ENCODE measurements around the gene MRPS27. TPM values are rescaled to one million over a fixed set of nuclear protein-coding genes. Genes with fewer than 3 reads are reported as not detected.
A peak's percentile ranks its signal among the peaks of the same experiment; 100 is the strongest.

Gene MRPS27
- total and polyA plus RNA-seq, 2 of the 4 experiments (the other 2 are of a cell fraction) = 46.9 to 90.5 TPM

GRCh38 chr5:72352616-72353015 lies 32.6 kb upstream of the MRPS27 start:
- no peak overlapping the region for H2AK9ac ChIP-seq (replicated peaks; ENCODE audit: low read depth, low read length, poor library complexity)
- H3K4me2 ChIP-seq (ENCODE audit: low read depth, low read length) = no peak overlapping the region
- H3K36me3 ChIP-seq (ENCODE audit: control insufficient read depth, insufficient read depth, low read length) = no peaks in the 10 kb centered on the region
- H2BK15ac ChIP-seq (ENCODE audit: low read depth, low read length) = no peak overlapping the region
- no peak overlapping the region for H2BK20ac ChIP-seq (ENCODE audit: low read depth, low read length)
- dilution Hi-C loops (cut with HindIII; ENCODE audit: low sequenced_read_pairs, unreplicated experiment) (no loop called here), in situ Hi-C loops (cut with MboI; ENCODE audit: low sequenced_read_pairs) (loop anchor here (25.0 kb wide), 1 partner anchor 160 kb away; the partner anchor contains the start of gene ZNF366), intact Hi-C loops (cut with micrococcal nuclease) (no loop called here)
- H4K20me1 ChIP-seq (ENCODE audit: insufficient read depth, low read length) = no peaks in the 10 kb centered on the region
- DNase-seq = no peak
- CTCF ChIA-PET = no interaction called here
- H2AK5ac ChIP-seq (ENCODE audit: low read depth, low read length) = no peak overlapping the region
- no peak overlapping the region for H3K27ac ChIP-seq (ENCODE audit: insufficient read depth, low read length)
- peaks cover 8% of the 10 kb centered on the region for H3K9me1 ChIP-seq (ENCODE audit: insufficient read depth, low read length)
- no peaks in the 10 kb centered on the region for H3K27me3 ChIP-seq (ENCODE audit: control insufficient read depth, insufficient read depth, low read length)
- H3K4me3 ChIP-seq (ENCODE audit: insufficient read depth, low read depth, low read length) = no peak overlapping the region
- peaks cover 0 to 6% of the 10 kb centered on the region in 2 experiments; a peak in 1 of 4 replicates for H3K79me1 ChIP-seq (ENCODE audit: low read depth in 1 of 2, low read length in 2 of 2)
- no peak overlapping the region for H4K5ac ChIP-seq (ENCODE audit: low read depth, low read length)
- no peak overlapping the region for H2AFZ ChIP-seq (replicated peaks; ENCODE audit: low read length, poor library complexity)
- H3K23ac ChIP-seq (ENCODE audit: low read depth, low read length) = no peak overlapping the region
- no peaks in the 10 kb centered on the region for H3K9me3 ChIP-seq (ENCODE audit: control insufficient read depth, insufficient read depth, low read length)
- POLR2A ChIA-PET (ENCODE audit: unreplicated experiment) = no interaction called here
- BruUV-seq (replicated peaks) = no TSS peak
- no peak overlapping the region for H2BK120ac ChIP-seq (ENCODE audit: low read depth, low read length)
- no CpG with 5 or more reads among the region's 1 CpG for WGBS, 2 experiments (ENCODE audit: extremely low coverage in 2 of 2, insufficient read length in 1 of 2)
- peaks cover 19% of the 10 kb centered on the region for H3K4me1 ChIP-seq (ENCODE audit: control insufficient read depth, insufficient read depth, low read length)
- no peak overlapping the region for H3K56ac ChIP-seq (ENCODE audit: extremely low read depth, insufficient read depth, low read length)
- TF ChIP-seq MAFK (IDR thresholded peaks at IDR 0.05; ENCODE audit: low read depth, low read length) (no peak), FOS (IDR thresholded peaks at IDR 0.05; ENCODE audit: low read depth, low read length) (no peak), MXI1 (IDR thresholded peaks at IDR 0.05; ENCODE audit: borderline replicate concordance, low read depth, low read length) (no peak), SMC3 (IDR thresholded peaks at IDR 0.05; ENCODE audit: low read depth, low read length) (no peak)
- TF ChIP-seq, protein P1, sequence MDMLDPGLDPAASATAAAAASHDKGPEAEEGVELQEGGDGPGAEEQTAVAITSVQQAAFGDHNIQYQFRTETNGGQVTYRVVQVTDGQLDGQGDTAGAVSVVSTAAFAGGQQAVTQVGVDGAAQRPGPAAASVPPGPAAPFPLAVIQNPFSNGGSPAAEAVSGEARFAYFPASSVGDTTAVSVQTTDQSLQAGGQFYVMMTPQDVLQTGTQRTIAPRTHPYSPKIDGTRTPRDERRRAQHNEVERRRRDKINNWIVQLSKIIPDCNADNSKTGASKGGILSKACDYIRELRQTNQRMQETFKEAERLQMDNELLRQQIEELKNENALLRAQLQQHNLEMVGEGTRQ (IDR thresholded peaks at IDR 0.05; ENCODE audit: low read depth, low read length) = no peak
- no peak overlapping the region for H3K14ac ChIP-seq (replicated peaks; ENCODE audit: low read depth, low read length)
- H2BK5ac ChIP-seq (ENCODE audit: low read depth, low read length, poor library complexity, severe bottlenecking) = peak overlapping the region; percentile 9
- H3K9ac ChIP-seq (ENCODE audit: low read depth, low read length) = no peak overlapping the region
- no peak overlapping the region for H3K4ac ChIP-seq (ENCODE audit: low read depth, low read length)
- ATAC-seq (ENCODE audit: low read depth) = no peak
- no peak overlapping the region for H4K91ac ChIP-seq (ENCODE audit: insufficient read depth, low read depth, low read length)
- H3K18ac ChIP-seq (ENCODE audit: low read depth, low read length) = no peak overlapping the region
- H4K8ac ChIP-seq (ENCODE audit: low read depth in 2 of 2, low read length in 2 of 2) = no peak overlapping the region
